ENCODE measurements around the gene ANKRD53.

Gene ANKRD53

DNA sequence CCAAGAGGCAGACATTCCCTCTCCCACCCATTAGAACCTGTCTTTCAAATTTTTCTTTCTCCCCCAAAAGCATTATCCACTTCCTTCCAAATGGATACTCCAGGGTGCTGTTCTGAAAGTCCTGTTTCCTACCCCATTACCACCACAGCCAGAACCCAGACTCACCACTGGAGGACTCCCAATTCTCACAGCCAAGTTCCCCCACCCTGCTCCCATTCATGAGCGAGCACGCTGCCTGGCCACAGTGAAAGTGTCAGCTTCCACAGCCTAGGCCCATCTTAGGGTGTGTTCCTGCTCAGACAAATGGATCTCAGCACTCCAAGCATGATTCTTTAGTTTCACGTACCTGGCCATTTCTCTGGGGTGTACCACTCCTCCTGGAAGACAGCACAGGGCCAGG is 3.8 kb upstream of the ANKRD53 start:
- no peak overlapping the region for H3K4me2 ChIP-seq (ENCODE audit: low read length, poor library complexity, severe bottlenecking)

GRCh38 chr2:70975237-70975636 is 3.2 kb upstream of the ANKRD53 start:
- Histone ChIP-seq H3K4me1 (ENCODE audit: control insufficient read depth, insufficient read depth, low read depth, low read length) (peaks cover 11% of the 10 kb centered on the region), H2BK120ac (ENCODE audit: low read depth, low read length) (no peak overlapping the region)

More for the DNA sequence above, 3.8 kb upstream of the ANKRD53 start:
- H2BK15ac ChIP-seq (ENCODE audit: low read depth, poor library complexity, severe bottlenecking): no peak overlapping the region
- no peak overlapping the region for H3K9ac ChIP-seq (ENCODE audit: low read length)
- no peak overlapping the region for H2AFZ ChIP-seq (ENCODE audit: low read depth, low read length)
- no peak overlapping the region for H2BK120ac ChIP-seq (ENCODE audit: low read depth, low read length)
- H4K8ac ChIP-seq (ENCODE audit: low read length): no peak overlapping the region
- H3K14ac ChIP-seq (ENCODE audit: low read length in 2 of 2): no peak overlapping the region
- no peak overlapping the region for H3K4ac ChIP-seq (ENCODE audit: low read depth in 1 of 2, low read length in 2 of 2)
- no peak overlapping the region for H2BK12ac ChIP-seq (ENCODE audit: low read length in 2 of 2)
- H3K36me3 ChIP-seq (ENCODE audit: control insufficient read depth in 1 of 2, insufficient read depth in 2 of 2, low read depth in 1 of 2, low read length in 2 of 2): no peaks in the 10 kb centered on the region
- H3K23ac ChIP-seq (ENCODE audit: low read length in 2 of 2): no peak overlapping the region
- 93% methylated on average over 3 of the region's 3 CpGs for WGBS
- H2AK5ac ChIP-seq (ENCODE audit: low read length, severe bottlenecking): no peak overlapping the region
- no peaks in the 10 kb centered on the region for H3K9me3 ChIP-seq (ENCODE audit: control insufficient read depth, low read length)
- DNase-seq: no peak
- H3K18ac ChIP-seq (ENCODE audit: low read depth in 1 of 2, low read length in 2 of 2): no peak overlapping the region
- H3K4me1 ChIP-seq (ENCODE audit: control insufficient read depth, insufficient read depth, low read depth, low read length): peaks cover 11% of the 10 kb centered on the region
- no peak overlapping the region for H3K27ac ChIP-seq (ENCODE audit: low read length, poor library complexity, severe bottlenecking)
- H4K91ac ChIP-seq (ENCODE audit: low read length): no peak overlapping the region
- peaks cover 0 to 16% of the 10 kb centered on the region in 2 experiments for H3K27me3 ChIP-seq (ENCODE audit: control insufficient read depth in 1 of 2, insufficient read depth in 1 of 2, low read length in 2 of 2)
- no peaks in the 10 kb centered on the region for H3K79me1 ChIP-seq (replicated peaks; ENCODE audit: low read length, poor library complexity, severe bottlenecking)
- no peak overlapping the region for H3K4me3 ChIP-seq (ENCODE audit: insufficient read depth in 1 of 2, low read depth in 1 of 2, low read length in 2 of 2)
- H2BK5ac ChIP-seq (ENCODE audit: low read depth, low read length, poor library complexity, severe bottlenecking): no peak overlapping the region

GRCh38 chr2:70977605-70978205 is 725 bp upstream of the ANKRD53 start:
- H4K91ac ChIP-seq (ENCODE audit: low read length): no peak overlapping the region

More at GRCh38 chr2:70975237-70975636, 3.2 kb upstream of the ANKRD53 start:
- H3K23ac ChIP-seq (ENCODE audit: low read length in 2 of 2): no peak overlapping the region
- no peak overlapping the region for H4K8ac ChIP-seq (ENCODE audit: low read length)
- no peaks in the 10 kb centered on the region for H3K79me1 ChIP-seq (replicated peaks; ENCODE audit: low read length, poor library complexity, severe bottlenecking)
- no peak overlapping the region for H3K14ac ChIP-seq (ENCODE audit: low read length in 2 of 2)
- no peak overlapping the region for H3K27ac ChIP-seq (ENCODE audit: low read length, poor library complexity, severe bottlenecking)
- no peaks in the 10 kb centered on the region for H3K36me3 ChIP-seq (ENCODE audit: control insufficient read depth in 1 of 2, insufficient read depth in 2 of 2, low read depth in 1 of 2, low read length in 2 of 2)
- no peak overlapping the region for H2AK5ac ChIP-seq (ENCODE audit: low read length, severe bottlenecking)
- no peak overlapping the region for H2BK12ac ChIP-seq (ENCODE audit: low read length in 2 of 2)
- H2AFZ ChIP-seq (ENCODE audit: low read depth, low read length): no peak overlapping the region
- H3K4me2 ChIP-seq (ENCODE audit: low read length, poor library complexity, severe bottlenecking): no peak overlapping the region
- no peak overlapping the region for H2BK5ac ChIP-seq (ENCODE audit: low read depth, low read length, poor library complexity, severe bottlenecking)
- H3K9me3 ChIP-seq (ENCODE audit: control insufficient read depth, low read length): no peaks in the 10 kb centered on the region
- peaks cover 0 to 16% of the 10 kb centered on the region in 2 experiments for H3K27me3 ChIP-seq (ENCODE audit: control insufficient read depth in 1 of 2, insufficient read depth in 1 of 2, low read length in 2 of 2)
- WGBS: 89% methylated on average over 2 of the region's 2 CpGs
- no peak for DNase-seq
- no peak overlapping the region for H3K18ac ChIP-seq (ENCODE audit: low read depth in 1 of 2, low read length in 2 of 2)
- H3K4me3 ChIP-seq (ENCODE audit: insufficient read depth in 1 of 2, low read depth in 1 of 2, low read length in 2 of 2): no peak overlapping the region
- H3K9ac ChIP-seq (ENCODE audit: low read length): no peak overlapping the region
- H3K4ac ChIP-seq (ENCODE audit: low read depth in 1 of 2, low read length in 2 of 2): no peak overlapping the region
- no peak overlapping the region for H4K91ac ChIP-seq (ENCODE audit: low read length)
- no peak overlapping the region for H2BK15ac ChIP-seq (ENCODE audit: low read depth, poor library complexity, severe bottlenecking)

GRCh38 chr2:70979180-70979488 is 704 bp downstream of the ANKRD53 start:
- Histone ChIP-seq H3K4me3 (ENCODE audit: insufficient read depth in 1 of 2, low read depth in 1 of 2, low read length in 2 of 2) (peak overlapping the region; percentile 58 to 88), H3K4me1 (ENCODE audit: control insufficient read depth, insufficient read depth, low read depth, low read length) (peaks cover 11% of the 10 kb centered on the region), H4K91ac (ENCODE audit: low read length) (peak overlapping the region; percentile 65), H3K14ac (ENCODE audit: low read length in 2 of 2) (no peak overlapping the region), H3K4ac (ENCODE audit: low read depth in 1 of 2, low read length in 2 of 2) (no peak overlapping the region), H2BK12ac (ENCODE audit: low read length in 2 of 2) (peak overlapping the region in 1 of 2 experiments; percentile 38), H3K9ac (ENCODE audit: low read length) (peak overlapping the region; percentile 97), H4K8ac (ENCODE audit: low read length) (peak overlapping the region; percentile 97), H3K27ac (ENCODE audit: low read length, poor library complexity, severe bottlenecking) (no peak overlapping the region), H2BK120ac (ENCODE audit: low read depth, low read length) (no peak overlapping the region), H2AFZ (ENCODE audit: low read depth, low read length) (peak overlapping the region; percentile 66), H3K36me3 (ENCODE audit: control insufficient read depth in 1 of 2, insufficient read depth in 2 of 2, low read depth in 1 of 2, low read length in 2 of 2) (peaks cover 5 to 15% of the 10 kb centered on the region in 2 experiments), H3K9me3 (ENCODE audit: control insufficient read depth, low read length) (no peaks in the 10 kb centered on the region), H3K27me3 (ENCODE audit: control insufficient read depth in 1 of 2, insufficient read depth in 1 of 2, low read length in 2 of 2) (peaks cover 0 to 16% of the 10 kb centered on the region in 2 experiments), H2BK5ac (ENCODE audit: low read depth, low read length, poor library complexity, severe bottlenecking) (no peak overlapping the region), H3K23ac (ENCODE audit: low read length in 2 of 2) (no peak overlapping the region), H2BK15ac (ENCODE audit: low read depth, poor library complexity, severe bottlenecking) (no peak overlapping the region), H3K18ac (ENCODE audit: low read depth in 1 of 2, low read length in 2 of 2) (peak overlapping the region in 1 of 2 experiments; percentile 74), H3K4me2 (ENCODE audit: low read length, poor library complexity, severe bottlenecking) (peak overlapping the region; percentile 97), H2AK5ac (ENCODE audit: low read length, severe bottlenecking) (no peak overlapping the region), H3K79me1 (replicated peaks; ENCODE audit: low read length, poor library complexity, severe bottlenecking) (no peaks in the 10 kb centered on the region)
- WGBS: 23% methylated on average over 19 of the region's 19 CpGs
- peak; percentile 57 for DNase-seq

More at GRCh38 chr2:70977605-70978205, 725 bp upstream of the ANKRD53 start:
- DNase-seq: peak; percentile 79
- H4K8ac ChIP-seq (ENCODE audit: low read length): peak overlapping the region; percentile 79
- peak overlapping the region; percentile 97 for H3K9ac ChIP-seq (ENCODE audit: low read length)
- H2BK5ac ChIP-seq (ENCODE audit: low read depth, low read length, poor library complexity, severe bottlenecking): no peak overlapping the region
- peak overlapping the region in 1 of 2 experiments; percentile 88 for H3K4me3 ChIP-seq (ENCODE audit: insufficient read depth in 1 of 2, low read depth in 1 of 2, low read length in 2 of 2)
- H3K79me1 ChIP-seq (replicated peaks; ENCODE audit: low read length, poor library complexity, severe bottlenecking): no peaks in the 10 kb centered on the region
- H3K36me3 ChIP-seq (ENCODE audit: control insufficient read depth in 1 of 2, insufficient read depth in 2 of 2, low read depth in 1 of 2, low read length in 2 of 2): peaks cover under 1 to 10% of the 10 kb centered on the region in 2 experiments
- no peaks in the 10 kb centered on the region for H3K9me3 ChIP-seq (ENCODE audit: control insufficient read depth, low read length)
- H2AK5ac ChIP-seq (ENCODE audit: low read length, severe bottlenecking): no peak overlapping the region
- no peak overlapping the region for H2AFZ ChIP-seq (ENCODE audit: low read depth, low read length)
- no peak overlapping the region for H3K14ac ChIP-seq (ENCODE audit: low read length in 2 of 2)
- H3K4me1 ChIP-seq (ENCODE audit: control insufficient read depth, insufficient read depth, low read depth, low read length): peaks cover 11% of the 10 kb centered on the region
- H2BK120ac ChIP-seq (ENCODE audit: low read depth, low read length): no peak overlapping the region
- no peak overlapping the region for H2BK12ac ChIP-seq (ENCODE audit: low read length in 2 of 2)
- H3K27ac ChIP-seq (ENCODE audit: low read length, poor library complexity, severe bottlenecking): no peak overlapping the region
- H3K27me3 ChIP-seq (ENCODE audit: control insufficient read depth in 1 of 2, insufficient read depth in 1 of 2, low read length in 2 of 2): peaks cover 0 to 16% of the 10 kb centered on the region in 2 experiments
- WGBS: 30% methylated on average over 9 of the region's 14 CpGs
- no peak overlapping the region for H2BK15ac ChIP-seq (ENCODE audit: low read depth, poor library complexity, severe bottlenecking)
- H3K4me2 ChIP-seq (ENCODE audit: low read length, poor library complexity, severe bottlenecking): peak overlapping the region; percentile 97
- peak overlapping the region in 1 of 2 experiments; percentile 32 for H3K4ac ChIP-seq (ENCODE audit: low read depth in 1 of 2, low read length in 2 of 2)
- H3K18ac ChIP-seq (ENCODE audit: low read depth in 1 of 2, low read length in 2 of 2): peak overlapping the region in 1 of 2 experiments; percentile 43
- no peak overlapping the region for H3K23ac ChIP-seq (ENCODE audit: low read length in 2 of 2)

Measured in mesenchymal stem cell (in vitro differentiated cells and primary cell).